SU-DHL-6 (cell line): ENCODE data around the gene MEIS2.

Experiments used
- EZH2phosphoT487 ChIP-seq: fragments of 200-600 bp; sonication (generic), shearing (Covaris generic); conservative IDR thresholded peaks from 2 replicates; pipeline ENCODE4 v1.6.1; 2018; ENCODE audit warnings: mild to moderate bottlenecking, antibody characterized with exemption, low read length, moderate library complexity, mixed read lengths
- TF ChIP-seq, protein P1 (sequence below): fragments of 200-600 bp; sonication (generic); IDR thresholded peaks from one replicate; pipeline ENCODE4 v1.5.1; 2017; ENCODE audit warnings: antibody characterized with exemption, mild to moderate bottlenecking, low read length, moderate library complexity; ENCODE audit not compliant: insufficient read depth, poor library complexity, severe bottlenecking

DNA sequence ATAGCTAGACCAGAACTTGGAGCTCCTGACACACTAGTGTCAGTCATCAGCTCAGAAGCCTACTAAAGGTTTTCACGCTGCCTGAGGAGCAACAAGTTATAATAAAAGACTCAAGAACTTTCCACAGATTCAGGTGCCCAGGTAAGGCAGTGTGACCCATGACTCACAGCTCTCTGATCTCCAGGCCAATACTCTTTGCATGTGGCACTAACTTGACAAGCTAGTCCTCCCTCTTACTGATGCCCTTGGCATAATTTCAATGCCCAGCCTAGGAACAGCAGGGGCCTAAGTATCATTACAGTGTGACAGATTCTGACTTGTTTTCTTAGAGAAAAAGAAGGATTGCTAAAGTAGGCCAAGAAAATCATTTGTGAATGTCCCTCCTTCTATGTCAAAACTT, 38.4 kb downstream of the MEIS2 start:
- TF ChIP-seq, protein P1, sequence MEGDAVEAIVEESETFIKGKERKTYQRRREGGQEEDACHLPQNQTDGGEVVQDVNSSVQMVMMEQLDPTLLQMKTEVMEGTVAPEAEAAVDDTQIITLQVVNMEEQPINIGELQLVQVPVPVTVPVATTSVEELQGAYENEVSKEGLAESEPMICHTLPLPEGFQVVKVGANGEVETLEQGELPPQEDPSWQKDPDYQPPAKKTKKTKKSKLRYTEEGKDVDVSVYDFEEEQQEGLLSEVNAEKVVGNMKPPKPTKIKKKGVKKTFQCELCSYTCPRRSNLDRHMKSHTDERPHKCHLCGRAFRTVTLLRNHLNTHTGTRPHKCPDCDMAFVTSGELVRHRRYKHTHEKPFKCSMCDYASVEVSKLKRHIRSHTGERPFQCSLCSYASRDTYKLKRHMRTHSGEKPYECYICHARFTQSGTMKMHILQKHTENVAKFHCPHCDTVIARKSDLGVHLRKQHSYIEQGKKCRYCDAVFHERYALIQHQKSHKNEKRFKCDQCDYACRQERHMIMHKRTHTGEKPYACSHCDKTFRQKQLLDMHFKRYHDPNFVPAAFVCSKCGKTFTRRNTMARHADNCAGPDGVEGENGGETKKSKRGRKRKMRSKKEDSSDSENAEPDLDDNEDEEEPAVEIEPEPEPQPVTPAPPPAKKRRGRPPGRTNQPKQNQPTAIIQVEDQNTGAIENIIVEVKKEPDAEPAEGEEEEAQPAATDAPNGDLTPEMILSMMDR, result no peak
- no peak for TF ChIP-seq EZH2phosphoT487
